Activated T-cell treated with anti-CD3 and anti-CD28 coated beads, Interleukin-2, amount 50 U/mL, for 24 hours (primary cell): ENCODE data around the gene PPP1CA.

Experiments
- DNase-seq: peaks from one replicate; pipeline ENCODE4 v3.0.0-alpha.2; 2020
- H3K27ac Mint-ChIP-seq: 2 replicates; pipeline ENCODE4 v1.8.0; 2020; ENCODE audit warnings: mild to moderate bottlenecking, mixed read lengths
- H3K27me3 Mint-ChIP-seq: 2 replicates; pipeline ENCODE4 v1.8.0; 2020; ENCODE audit warnings: mixed read lengths
- H3K36me3 Mint-ChIP-seq: 2 replicates; pipeline ENCODE4 v1.8.0; 2020; ENCODE audit warnings: low read depth, mixed read lengths
- H3K4me1 Mint-ChIP-seq: 2 replicates; pipeline ENCODE4 v1.8.0; 2020; ENCODE audit warnings: low read depth, mixed read lengths
- H3K4me3 Mint-ChIP-seq: 2 replicates; pipeline ENCODE4 v1.8.0; 2020; ENCODE audit warnings: mild to moderate bottlenecking, moderate library complexity, mixed read lengths
- H3K9me3 Mint-ChIP-seq: 2 replicates; pipeline ENCODE4 v1.8.0; 2020; ENCODE audit warnings: mixed read lengths

Gene PPP1CA

GRCh38 chr11:67437809-67438157 lies 36.1 kb upstream of the PPP1CA start:
- H3K4me3 Mint-ChIP-seq: peak overlapping the region; percentile 96
- peak overlapping the region; percentile 93 for H3K27ac Mint-ChIP-seq
- H3K36me3 Mint-ChIP-seq: peaks cover 69% of the 10 kb centered on the region
- no peak for DNase-seq
- H3K9me3 Mint-ChIP-seq: no peaks in the 10 kb centered on the region
- no peaks in the 10 kb centered on the region for H3K27me3 Mint-ChIP-seq
- H3K4me1 Mint-ChIP-seq: peaks cover 71% of the 10 kb centered on the region

- peak within 1 kb of the TSS; percentile 96 for H3K4me3 Mint-ChIP-seq
- H3K27me3 Mint-ChIP-seq: no peaks in the 10 kb centered on the region
- no peaks in the 10 kb centered on the region for H3K9me3 Mint-ChIP-seq
- DNase-seq: peak; percentile 85
- H3K4me1 Mint-ChIP-seq: peaks cover 71% of the 10 kb centered on the region
- peak within 1 kb of the TSS; percentile 93 for H3K27ac Mint-ChIP-seq
- H3K36me3 Mint-ChIP-seq: peaks cover 75% of the 10 kb centered on the region
Observed at GRCh38 chr11:67437082-67437808, 35.6 kb upstream of the PPP1CA start, which contains the start of gene PTPRCAP. Gene PTPRCAP, minus strand, starts transcription at chr11:67437682. Its CDS starts 63 bp downstream, at chr11:67437619.

GRCh38 chr11:67436459-67437081 lies 34.9 kb upstream of the PPP1CA start:
- H3K4me3 Mint-ChIP-seq: peak overlapping the region; percentile 96
- H3K27ac Mint-ChIP-seq: peak overlapping the region; percentile 92
- peak; percentile 86 for DNase-seq
- H3K36me3 Mint-ChIP-seq: peaks cover 82% of the 10 kb centered on the region
- no peaks in the 10 kb centered on the region for H3K9me3 Mint-ChIP-seq
- no peaks in the 10 kb centered on the region for H3K27me3 Mint-ChIP-seq
- H3K4me1 Mint-ChIP-seq: peaks cover 72% of the 10 kb centered on the region

GRCh38 chr11:67435727-67436458 lies 34.2 kb upstream of the PPP1CA start:
- peaks cover 70% of the 10 kb centered on the region for H3K4me1 Mint-ChIP-seq
- peak; percentile 56 for DNase-seq
- H3K4me3 Mint-ChIP-seq: peak overlapping the region; percentile 96
- H3K9me3 Mint-ChIP-seq: no peaks in the 10 kb centered on the region
- peaks cover 88% of the 10 kb centered on the region for H3K36me3 Mint-ChIP-seq
- peak overlapping the region; percentile 92 for H3K27ac Mint-ChIP-seq
- no peaks in the 10 kb centered on the region for H3K27me3 Mint-ChIP-seq

- DNase-seq: peak; percentile 70
- Mint-ChIP-seq H3K4me1 (peaks cover 68% of the 10 kb centered on the region), H3K27me3 (no peaks in the 10 kb centered on the region), H3K36me3 (peaks cover 95% of the 10 kb centered on the region), H3K4me3 (peak overlapping the region; percentile 96), H3K27ac (peak overlapping the region; percentile 97), H3K9me3 (no peaks in the 10 kb centered on the region)
Observed at GRCh38 chr11:67435031-67435726, 33.5 kb upstream of the PPP1CA start.

- Mint-ChIP-seq H3K36me3 (peaks cover 94% of the 10 kb centered on the region), H3K27ac (peak overlapping the region; percentile 97), H3K4me1 (peaks cover 65% of the 10 kb centered on the region), H3K27me3 (no peaks in the 10 kb centered on the region), H3K4me3 (peak overlapping the region; percentile 57), H3K9me3 (no peaks in the 10 kb centered on the region)
- DNase-seq: peak; percentile 68
Observed at GRCh38 chr11:67434395-67434881, 32.8 kb upstream of the PPP1CA start.

GRCh38 chr11:67433536-67434394 lies 32.1 kb upstream of the PPP1CA start:
- H3K27ac Mint-ChIP-seq: peak overlapping the region; percentile 97
- H3K36me3 Mint-ChIP-seq: peaks cover 93% of the 10 kb centered on the region
- H3K9me3 Mint-ChIP-seq: no peaks in the 10 kb centered on the region
- H3K4me3 Mint-ChIP-seq: peak overlapping the region; percentile 57
- H3K4me1 Mint-ChIP-seq: peaks cover 62% of the 10 kb centered on the region
- no peaks in the 10 kb centered on the region for H3K27me3 Mint-ChIP-seq
- peak; percentile 54 for DNase-seq

- peaks cover 88% of the 10 kb centered on the region for H3K36me3 Mint-ChIP-seq
- H3K4me3 Mint-ChIP-seq: no peak overlapping the region
- no peaks in the 10 kb centered on the region for H3K27me3 Mint-ChIP-seq
- peak overlapping the region; percentile 97 for H3K27ac Mint-ChIP-seq
- H3K9me3 Mint-ChIP-seq: no peaks in the 10 kb centered on the region
- H3K4me1 Mint-ChIP-seq: peaks cover 63% of the 10 kb centered on the region
- DNase-seq: peak; percentile 43
Observed at GRCh38 chr11:67432655-67433349, 31.1 kb upstream of the PPP1CA start.

- peaks cover 68% of the 10 kb centered on the region for H3K4me1 Mint-ChIP-seq
- peak overlapping the region; percentile 97 for H3K27ac Mint-ChIP-seq
- no peak for DNase-seq
- peaks cover 77% of the 10 kb centered on the region for H3K36me3 Mint-ChIP-seq
- H3K4me3 Mint-ChIP-seq: no peak overlapping the region
- H3K27me3 Mint-ChIP-seq: no peaks in the 10 kb centered on the region
- no peaks in the 10 kb centered on the region for H3K9me3 Mint-ChIP-seq
Observed at GRCh38 chr11:67431346-67432249, 29.9 kb upstream of the PPP1CA start.

- Mint-ChIP-seq H3K4me1 (peaks cover 56% of the 10 kb centered on the region), H3K27me3 (no peaks in the 10 kb centered on the region), H3K27ac (peak overlapping the region; percentile 97)
Observed at GRCh38 chr11:67429722-67430121, 28.1 kb upstream of the PPP1CA start.

GRCh38 chr11:67429038-67429668 lies 27.5 kb upstream of the PPP1CA start:
- Mint-ChIP-seq H3K4me3 (peak overlapping the region; percentile 92), H3K27ac (peak overlapping the region; percentile 97), H3K36me3 (peaks cover 56% of the 10 kb centered on the region), H3K9me3 (no peaks in the 10 kb centered on the region), H3K27me3 (no peaks in the 10 kb centered on the region), H3K4me1 (peaks cover 50% of the 10 kb centered on the region)
- no peak for DNase-seq

More at GRCh38 chr11:67429722-67430121, 28.1 kb upstream of the PPP1CA start:
- no peak for DNase-seq
- H3K36me3 Mint-ChIP-seq: peaks cover 61% of the 10 kb centered on the region
- peak overlapping the region; percentile 92 for H3K4me3 Mint-ChIP-seq
- H3K9me3 Mint-ChIP-seq: no peaks in the 10 kb centered on the region
